EL (cell line): Measurements from ENCODE around the gene RBM8A.

Experiments
- DNase-seq: peaks from one replicate; pipeline ENCODE4 v3.0.0-alpha.2; 2016

Gene RBM8A

DNA sequence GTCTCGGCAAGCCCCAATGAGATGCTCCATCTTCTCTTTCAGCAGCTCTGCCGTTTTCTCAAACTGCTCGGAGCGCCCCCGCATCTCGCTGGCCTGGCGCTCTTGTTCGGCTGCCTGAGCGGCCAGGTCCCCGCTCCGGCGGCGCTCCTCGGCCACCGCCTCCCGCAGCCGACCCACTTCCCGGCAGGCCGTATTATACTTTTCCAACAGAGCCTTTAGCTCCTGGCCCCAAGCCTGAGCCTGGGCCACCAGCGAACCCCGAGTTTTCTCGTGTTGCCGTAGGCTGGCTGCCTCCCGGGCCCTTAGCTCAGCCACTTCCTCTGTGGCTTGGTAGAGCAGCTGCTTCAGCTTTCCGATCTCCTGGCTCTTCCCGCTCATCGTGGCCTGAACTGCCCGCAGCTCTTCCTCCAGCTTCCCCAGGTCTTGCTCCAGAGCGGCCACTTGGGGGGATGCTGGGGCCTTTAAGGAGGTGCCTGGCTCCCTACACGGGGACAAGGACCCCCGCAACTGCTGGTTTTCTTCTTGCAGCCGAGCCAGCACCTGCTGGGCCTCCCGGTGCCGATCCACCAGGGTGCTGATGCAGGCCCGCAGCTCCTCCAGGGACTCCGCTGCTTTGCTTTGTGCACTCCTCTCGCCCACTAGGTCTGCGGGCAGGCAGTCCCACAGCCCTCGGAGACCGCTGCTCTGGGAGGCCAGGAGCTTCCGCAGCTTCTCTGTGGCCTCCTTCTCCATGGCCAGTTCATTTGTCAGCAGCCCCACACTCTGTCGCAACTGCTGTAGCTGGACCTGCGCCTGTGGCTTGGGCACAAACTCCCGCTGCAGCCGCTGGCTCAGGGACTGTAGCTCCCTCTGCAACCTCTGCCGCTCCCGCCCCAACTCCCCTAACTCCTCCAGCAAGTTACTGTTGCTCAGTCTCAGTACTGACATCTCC, 55.0 kb downstream of the RBM8A start:
- peak; percentile 63 for DNase-seq
